GM12872 (cell line): ENCODE data around the gene LAMTOR4.

ENCODE experiments used
- CTCF ChIP-seq: IDR thresholded peaks from 3 replicates; pipeline ENCODE4 v1.5.1; 2011; ENCODE audit warnings: low read depth, mild to moderate bottlenecking, low read length, moderate library complexity; ENCODE audit not compliant: insufficient read depth

Gene LAMTOR4

GRCh38 chr7:100106633-100107032, 42.1 kb upstream of the LAMTOR4 start:
- no peak for TF ChIP-seq CTCF

DNA sequence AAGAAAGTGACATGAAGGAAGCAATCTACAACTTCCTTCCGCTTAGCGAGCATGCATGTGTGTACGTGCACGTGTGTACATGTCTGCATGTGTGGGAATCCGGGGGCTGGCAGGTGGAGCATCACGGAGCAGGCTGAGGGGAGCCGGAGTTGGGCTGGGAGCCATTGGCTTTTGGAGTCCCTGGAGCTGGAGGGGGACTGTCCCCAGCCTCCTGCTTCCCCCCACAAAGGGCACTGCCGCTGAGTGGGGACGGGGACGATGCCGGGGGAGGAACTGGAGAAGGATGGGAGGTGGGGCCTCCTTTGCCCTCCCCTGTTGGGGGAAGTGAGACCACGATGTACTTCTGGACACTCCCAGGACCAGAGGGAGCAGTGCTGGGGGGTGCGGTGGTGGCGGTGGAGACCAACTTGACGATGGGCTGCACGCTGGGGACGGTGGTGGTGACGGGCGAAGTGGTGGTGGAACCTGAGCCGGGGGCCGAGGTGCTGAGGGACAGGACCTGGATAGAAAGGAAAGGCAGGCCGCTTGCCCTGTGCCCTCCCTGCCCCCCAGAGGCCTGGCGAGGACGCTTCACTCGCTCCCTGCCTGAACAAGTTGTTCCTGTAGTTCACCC, 41.5 kb upstream of the LAMTOR4 start:
- TF ChIP-seq CTCF: no peak

DNA sequence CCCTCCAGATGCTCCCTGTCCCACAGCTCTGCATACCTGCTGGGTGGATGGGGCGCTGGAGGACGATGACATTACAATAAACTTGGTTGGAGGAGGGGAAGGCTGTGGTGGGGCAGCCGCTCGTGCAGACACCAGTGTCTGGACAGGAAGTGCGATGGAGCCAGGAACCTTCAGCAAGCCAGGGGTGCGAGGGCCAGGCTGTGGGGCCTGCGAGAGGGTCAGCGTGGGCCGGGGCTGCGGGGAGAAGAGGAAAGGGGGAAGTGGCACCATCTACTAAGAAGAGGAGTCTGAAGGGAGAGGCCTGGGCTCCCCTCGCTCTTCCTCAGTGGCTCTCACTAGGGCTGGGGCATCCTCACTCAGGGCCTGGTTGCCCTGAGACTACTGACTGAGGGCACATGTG, 40.8 kb upstream of the LAMTOR4 start:
- TF ChIP-seq CTCF: no peak

- TF ChIP-seq CTCF: no peak
These were observed 39.1 kb upstream of the LAMTOR4 start for GRCh38 chr7:100109521-100110163.

DNA sequence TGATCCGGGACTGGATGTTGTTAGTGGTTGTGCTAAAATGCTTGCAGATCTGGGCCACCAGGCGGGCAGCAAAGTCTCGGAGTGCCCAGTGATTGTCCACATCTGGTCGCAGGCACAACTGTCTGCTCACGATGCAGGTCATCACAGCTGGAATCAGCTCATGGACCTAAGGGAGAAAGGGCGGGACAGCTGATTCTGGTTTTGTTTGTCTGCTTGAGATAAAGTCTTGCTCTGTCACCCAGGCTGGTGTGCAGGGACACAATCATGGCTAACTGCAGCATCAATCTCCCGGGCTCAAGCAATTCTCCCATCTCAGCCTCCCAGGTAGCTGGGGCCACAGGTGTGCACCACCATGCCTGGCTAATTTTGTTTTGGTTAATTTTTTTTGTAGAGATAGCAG, 37.6 kb upstream of the LAMTOR4 start:
- TF ChIP-seq CTCF: no peak

DNA sequence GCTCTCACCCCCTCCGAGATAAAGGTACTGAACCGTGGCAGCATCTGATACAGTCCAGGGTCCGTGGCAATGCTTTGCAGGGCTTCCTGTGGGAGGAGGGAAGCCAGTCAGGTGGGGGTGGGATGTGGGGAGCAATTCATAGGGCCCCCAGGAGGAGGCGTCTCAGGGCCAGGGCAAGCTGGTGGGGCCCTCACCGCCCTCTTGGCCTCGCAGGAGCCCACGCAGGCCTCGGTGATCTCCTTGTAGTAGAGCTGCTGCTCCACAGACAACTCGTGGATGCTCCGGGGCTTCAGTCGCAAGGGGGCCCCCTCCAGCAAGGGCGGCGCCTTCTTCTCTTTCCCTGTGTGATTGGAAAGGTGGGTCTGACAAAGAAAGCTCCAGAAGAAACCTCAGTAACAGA, 36.8 kb upstream of the LAMTOR4 start:
- no peak for TF ChIP-seq CTCF

GRCh38 chr7:100115026-100115425, 33.7 kb upstream of the LAMTOR4 start:
- TF ChIP-seq CTCF: no peak
